GM12878 (cell line): ENCODE data around the gene DMPK. TPM values are rescaled to one million over a fixed set of nuclear protein-coding genes. Genes with fewer than 3 reads are reported as not detected.

ENCODE experiments used
- BACH1 ChIP-seq: fragments of 450-650 bp; IDR thresholded peaks from 2 replicates; pipeline ENCODE4 v1.6.1; 2017; ENCODE audit warnings: mild to moderate bottlenecking, borderline replicate concordance
- CHD2 ChIP-seq: IDR thresholded peaks from 2 replicates; pipeline ENCODE4 v1.6.1; 2011; ENCODE audit warnings: low read depth, low read length, improper control_type of control experiment, borderline replicate concordance
- EED ChIP-seq: sonication (generic); IDR thresholded peaks from 2 replicates; pipeline ENCODE4 v1.6.1; 2016; ENCODE audit warnings: antibody characterized with exemption, low read depth
- GABPA ChIP-seq: IDR thresholded peaks from 2 replicates; pipeline ENCODE4 v1.6.1; 2014; ENCODE audit warnings: antibody characterized with exemption, low read depth, mild to moderate bottlenecking, inconsistent platforms
- JUND ChIP-seq: IDR thresholded peaks from 2 replicates; pipeline ENCODE4 v1.6.1; 2012; ENCODE audit warnings: low read depth, mild to moderate bottlenecking, low read length, improper control_type of control experiment, moderate library complexity
- LARP7 ChIP-seq: fragments of 450-650 bp; IDR thresholded peaks from 2 replicates; pipeline ENCODE4 v1.6.1; 2017; ENCODE audit warnings: mild to moderate bottlenecking
- MEF2A ChIP-seq: IDR thresholded peaks from 2 replicates; pipeline ENCODE4 v1.6.1; 2011; ENCODE audit warnings: low read depth, mild to moderate bottlenecking, low read length, moderate library complexity; ENCODE audit not compliant: insufficient read depth
- MYC ChIP-seq: IDR thresholded peaks from 2 replicates; pipeline ENCODE4 v1.6.1; 2011; ENCODE audit warnings: mild to moderate bottlenecking, low read length, moderate library complexity, inconsistent platforms; ENCODE audit not compliant: insufficient read depth, insufficient replicate concordance, insufficient read length, severe bottlenecking
- NFIC ChIP-seq: IDR thresholded peaks from 2 replicates; pipeline ENCODE4 v1.6.1; 2012; ENCODE audit warnings: low read depth, mild to moderate bottlenecking, inconsistent platforms, low read length, moderate library complexity
- NFYB ChIP-seq: IDR thresholded peaks from 2 replicates; pipeline ENCODE4 v1.6.1; 2011; ENCODE audit warnings: low read depth, mild to moderate bottlenecking, low read length, improper control_type of control experiment, moderate library complexity; ENCODE audit not compliant: insufficient read depth
- NR2F1 ChIP-seq: fragments of 450-650 bp; conservative IDR thresholded peaks from 2 replicates; pipeline ENCODE4 v1.6.1; 2017; ENCODE audit warnings: mild to moderate bottlenecking
- PBX3 ChIP-seq: IDR thresholded peaks from 2 replicates; pipeline ENCODE4 v1.6.1; 2011; ENCODE audit warnings: mild to moderate bottlenecking, low read depth, low read length, moderate library complexity; ENCODE audit not compliant: insufficient replicate concordance
- RFX5 ChIP-seq: IDR thresholded peaks from 2 replicates; pipeline ENCODE4 v1.6.1; 2011; ENCODE audit warnings: low read depth, low read length, improper control_type of control experiment
- RUNX3 ChIP-seq: IDR thresholded peaks from 2 replicates; pipeline ENCODE4 v1.6.1; 2012; ENCODE audit warnings: low read length, inconsistent platforms
- STAT1 ChIP-seq: fragments of 450-650 bp; conservative IDR thresholded peaks from 2 replicates; pipeline ENCODE4 v1.6.1; 2014; ENCODE audit warnings: antibody characterized with exemption, mild to moderate bottlenecking
- TARDBP ChIP-seq: IDR thresholded peaks from 2 replicates; pipeline ENCODE4 v1.6.1; 2016; ENCODE audit warnings: borderline replicate concordance
- TBL1XR1 ChIP-seq: IDR thresholded peaks from 2 replicates; pipeline ENCODE4 v1.6.1; 2012; ENCODE audit warnings: low read depth, low read length, improper control_type of control experiment
- WRNIP1 ChIP-seq: IDR thresholded peaks from 2 replicates; pipeline ENCODE4 v1.6.1; 2011; ENCODE audit warnings: low read depth, low read length, improper control_type of control experiment, borderline replicate concordance
- ZBED1 ChIP-seq: IDR thresholded peaks from 2 replicates; pipeline ENCODE4 v1.6.1; 2016; ENCODE audit warnings: borderline replicate concordance
- ZNF217 ChIP-seq: fragments of 450-650 bp; IDR thresholded peaks from 2 replicates; pipeline ENCODE4 v1.6.1; 2017; ENCODE audit warnings: antibody characterized with exemption, mild to moderate bottlenecking
- polyA plus RNA-seq, 11 experiments: library from polyadenylated mRNA; depleted of rRNA in 4 of 11; unstranded in 6 of 11; stranded (reverse) in 5 of 11; fragments of >200 nt; fragmentation: Nextera tagmentation in 4 of 11; fragmentation: Illumina TruSeq in 1 of 11; extraction: Ambion mirVana in 4 of 11; extraction: Trizol in 1 of 11; gene quantifications; 1 replicate in 1 of 11; 2 replicates in 10 of 11; pipeline versions ENCODE4 v1.2.1 to v1.2.3, GENCODE V29; 2011 to 2016; ENCODE audit warnings: inconsistent platforms in 2 of 11, missing spikeins in 2 of 11, low read depth in 1 of 11
- total RNA-seq, 4 experiments: library from RNA; depleted of rRNA in 3 of 4; stranded (reverse); fragments of >200 nt in 3 of 4; fragmentation: Illumina TruSeq in 1 of 4; extraction: Trizol in 1 of 4; gene quantifications; 2 replicates each; pipeline versions ENCODE4 v1.2.1 to v1.2.3, GENCODE V29; 2013 to 2021
- TF ChIP-seq, protein P1 (sequence below): fragments of 450-650 bp; IDR thresholded peaks from 2 replicates; pipeline ENCODE4 v1.6.1; 2014; ENCODE audit warnings: mild to moderate bottlenecking
- TF ChIP-seq, protein P2 (sequence below): fragments of 450-650 bp; IDR thresholded peaks from 2 replicates; pipeline ENCODE4 v1.6.1; 2017; ENCODE audit warnings: low read depth, mild to moderate bottlenecking, moderate library complexity
- TF ChIP-seq, protein P3 (sequence below): fragments of 450-650 bp; IDR thresholded peaks from 2 replicates; pipeline ENCODE4 v1.6.1; 2017; ENCODE audit warnings: mild to moderate bottlenecking, moderate library complexity

DMPK gene
- total and polyA plus RNA-seq, 10 of the 15 experiments (the other 5 are each of a cell fraction or from before 2014, with no cell fraction given): 0.60 to 33.6 (median 5.2) TPM

GRCh38 chr19:45792470-45793177 lies 10.3 kb upstream of the DMPK start, which contains the start of gene DMWD (continued):
- peak; percentile 96 for TF ChIP-seq PBX3
- 0 out of 2 replicates have a peak, but pooled peaks have one; percentile 27 for TF ChIP-seq ZNF217
- TF ChIP-seq ZBED1: no peak
- 0 out of 2 replicates have a peak, but pooled peaks have one; percentile 51 for TF ChIP-seq CHD2
- peak; percentile 61; the same call in 1 of the 2 replicates for TF ChIP-seq NFYB
- TF ChIP-seq TARDBP: no peak
- TF ChIP-seq RFX5: no peak; the same call in 1 of the 2 replicates
- peak; percentile 87 for TF ChIP-seq GABPA
- peak; percentile 75; the same call in 1 of the 2 replicates for TF ChIP-seq BACH1
- peak; percentile 69 for TF ChIP-seq NR2F1
- TF ChIP-seq NFIC: no peak
- TF ChIP-seq, protein P1, sequence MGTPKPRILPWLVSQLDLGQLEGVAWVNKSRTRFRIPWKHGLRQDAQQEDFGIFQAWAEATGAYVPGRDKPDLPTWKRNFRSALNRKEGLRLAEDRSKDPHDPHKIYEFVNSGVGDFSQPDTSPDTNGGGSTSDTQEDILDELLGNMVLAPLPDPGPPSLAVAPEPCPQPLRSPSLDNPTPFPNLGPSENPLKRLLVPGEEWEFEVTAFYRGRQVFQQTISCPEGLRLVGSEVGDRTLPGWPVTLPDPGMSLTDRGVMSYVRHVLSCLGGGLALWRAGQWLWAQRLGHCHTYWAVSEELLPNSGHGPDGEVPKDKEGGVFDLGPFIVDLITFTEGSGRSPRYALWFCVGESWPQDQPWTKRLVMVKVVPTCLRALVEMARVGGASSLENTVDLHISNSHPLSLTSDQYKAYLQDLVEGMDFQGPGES: peak; percentile 50; the same call in 1 of the 2 replicates
- no peak for TF ChIP-seq WRNIP1
- no peak for TF ChIP-seq JUND
- TF ChIP-seq LARP7: peak; percentile 89
- TF ChIP-seq RUNX3: peak; percentile 84
- TF ChIP-seq, protein P2, sequence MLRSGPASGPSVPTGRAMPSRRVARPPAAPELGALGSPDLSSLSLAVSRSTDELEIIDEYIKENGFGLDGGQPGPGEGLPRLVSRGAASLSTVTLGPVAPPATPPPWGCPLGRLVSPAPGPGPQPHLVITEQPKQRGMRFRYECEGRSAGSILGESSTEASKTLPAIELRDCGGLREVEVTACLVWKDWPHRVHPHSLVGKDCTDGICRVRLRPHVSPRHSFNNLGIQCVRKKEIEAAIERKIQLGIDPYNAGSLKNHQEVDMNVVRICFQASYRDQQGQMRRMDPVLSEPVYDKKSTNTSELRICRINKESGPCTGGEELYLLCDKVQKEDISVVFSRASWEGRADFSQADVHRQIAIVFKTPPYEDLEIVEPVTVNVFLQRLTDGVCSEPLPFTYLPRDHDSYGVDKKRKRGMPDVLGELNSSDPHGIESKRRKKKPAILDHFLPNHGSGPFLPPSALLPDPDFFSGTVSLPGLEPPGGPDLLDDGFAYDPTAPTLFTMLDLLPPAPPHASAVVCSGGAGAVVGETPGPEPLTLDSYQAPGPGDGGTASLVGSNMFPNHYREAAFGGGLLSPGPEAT: 0 out of 2 replicates have a peak, but pooled peaks have one; percentile 37
- TF ChIP-seq TBL1XR1: no peak
- TF ChIP-seq EED: no peak
- TF ChIP-seq STAT1: no peak
- TF ChIP-seq MYC: no peak
- 0 out of 2 replicates have a peak, but pooled peaks have one; percentile 33 for TF ChIP-seq MEF2A
- TF ChIP-seq, protein P3, sequence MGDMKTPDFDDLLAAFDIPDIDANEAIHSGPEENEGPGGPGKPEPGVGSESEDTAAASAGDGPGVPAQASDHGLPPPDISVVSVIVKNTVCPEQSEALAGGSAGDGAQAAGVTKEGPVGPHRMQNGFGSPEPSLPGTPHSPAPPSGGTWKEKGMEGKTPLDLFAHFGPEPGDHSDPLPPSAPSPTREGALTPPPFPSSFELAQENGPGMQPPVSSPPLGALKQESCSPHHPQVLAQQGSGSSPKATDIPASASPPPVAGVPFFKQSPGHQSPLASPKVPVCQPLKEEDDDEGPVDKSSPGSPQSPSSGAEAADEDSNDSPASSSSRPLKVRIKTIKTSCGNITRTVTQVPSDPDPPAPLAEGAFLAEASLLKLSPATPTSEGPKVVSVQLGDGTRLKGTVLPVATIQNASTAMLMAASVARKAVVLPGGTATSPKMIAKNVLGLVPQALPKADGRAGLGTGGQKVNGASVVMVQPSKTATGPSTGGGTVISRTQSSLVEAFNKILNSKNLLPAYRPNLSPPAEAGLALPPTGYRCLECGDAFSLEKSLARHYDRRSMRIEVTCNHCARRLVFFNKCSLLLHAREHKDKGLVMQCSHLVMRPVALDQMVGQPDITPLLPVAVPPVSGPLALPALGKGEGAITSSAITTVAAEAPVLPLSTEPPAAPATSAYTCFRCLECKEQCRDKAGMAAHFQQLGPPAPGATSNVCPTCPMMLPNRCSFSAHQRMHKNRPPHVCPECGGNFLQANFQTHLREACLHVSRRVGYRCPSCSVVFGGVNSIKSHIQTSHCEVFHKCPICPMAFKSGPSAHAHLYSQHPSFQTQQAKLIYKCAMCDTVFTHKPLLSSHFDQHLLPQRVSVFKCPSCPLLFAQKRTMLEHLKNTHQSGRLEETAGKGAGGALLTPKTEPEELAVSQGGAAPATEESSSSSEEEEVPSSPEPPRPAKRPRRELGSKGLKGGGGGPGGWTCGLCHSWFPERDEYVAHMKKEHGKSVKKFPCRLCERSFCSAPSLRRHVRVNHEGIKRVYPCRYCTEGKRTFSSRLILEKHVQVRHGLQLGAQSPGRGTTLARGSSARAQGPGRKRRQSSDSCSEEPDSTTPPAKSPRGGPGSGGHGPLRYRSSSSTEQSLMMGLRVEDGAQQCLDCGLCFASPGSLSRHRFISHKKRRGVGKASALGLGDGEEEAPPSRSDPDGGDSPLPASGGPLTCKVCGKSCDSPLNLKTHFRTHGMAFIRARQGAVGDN: peak; percentile 59; the same call in 1 of the 2 replicates
